ENCODE data around the gene KRTAP10-5.

The KRTAP10-5 gene

DNA sequence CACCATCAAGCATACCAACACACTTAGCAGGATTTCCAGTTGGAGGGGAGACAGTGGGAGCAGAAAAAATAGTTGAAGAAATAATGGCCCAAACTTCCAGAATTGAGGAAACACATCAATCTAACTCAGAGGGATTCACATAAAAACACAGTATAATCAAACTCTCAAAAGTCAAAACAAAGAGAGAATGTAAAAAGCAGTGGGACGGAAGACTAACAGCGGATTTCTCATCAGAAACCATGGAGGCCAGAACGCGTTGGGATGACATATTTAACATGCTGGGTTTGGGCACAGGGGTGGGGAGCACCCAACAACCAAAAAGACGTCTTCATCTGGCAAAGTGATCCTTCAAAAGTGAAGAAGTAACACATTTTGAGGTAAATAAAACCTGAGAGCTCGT, 39.5 kb upstream of the KRTAP10-5 start (continued):
- TF ChIP-seq, protein P1, sequence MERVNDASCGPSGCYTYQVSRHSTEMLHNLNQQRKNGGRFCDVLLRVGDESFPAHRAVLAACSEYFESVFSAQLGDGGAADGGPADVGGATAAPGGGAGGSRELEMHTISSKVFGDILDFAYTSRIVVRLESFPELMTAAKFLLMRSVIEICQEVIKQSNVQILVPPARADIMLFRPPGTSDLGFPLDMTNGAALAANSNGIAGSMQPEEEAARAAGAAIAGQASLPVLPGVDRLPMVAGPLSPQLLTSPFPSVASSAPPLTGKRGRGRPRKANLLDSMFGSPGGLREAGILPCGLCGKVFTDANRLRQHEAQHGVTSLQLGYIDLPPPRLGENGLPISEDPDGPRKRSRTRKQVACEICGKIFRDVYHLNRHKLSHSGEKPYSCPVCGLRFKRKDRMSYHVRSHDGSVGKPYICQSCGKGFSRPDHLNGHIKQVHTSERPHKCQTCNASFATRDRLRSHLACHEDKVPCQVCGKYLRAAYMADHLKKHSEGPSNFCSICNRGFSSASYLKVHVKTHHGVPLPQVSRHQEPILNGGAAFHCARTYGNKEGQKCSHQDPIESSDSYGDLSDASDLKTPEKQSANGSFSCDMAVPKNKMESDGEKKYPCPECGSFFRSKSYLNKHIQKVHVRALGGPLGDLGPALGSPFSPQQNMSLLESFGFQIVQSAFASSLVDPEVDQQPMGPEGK (CRISPR knock-in tag; IDR thresholded peaks at IDR 0.05; ENCODE audit: borderline replicate concordance): no peak
- TF ChIP-seq ISL1 (CRISPR knock-in tag; IDR thresholded peaks at IDR 0.05): no peak
- TF ChIP-seq CSDC2 (CRISPR knock-in tag; IDR thresholded peaks at IDR 0.05): no peak
- TF ChIP-seq ZNF70 (CRISPR knock-in tag; IDR thresholded peaks at IDR 0.05): no peak
- TF ChIP-seq SNAI2 (CRISPR knock-in tag; IDR thresholded peaks at IDR 0.05): no peak
- no peak for TF ChIP-seq PPARA (CRISPR knock-in tag; IDR thresholded peaks at IDR 0.05; ENCODE audit: borderline replicate concordance)
- no peak for TF ChIP-seq BACH2 (CRISPR knock-in tag; IDR thresholded peaks at IDR 0.05; ENCODE audit: borderline replicate concordance)

DNA sequence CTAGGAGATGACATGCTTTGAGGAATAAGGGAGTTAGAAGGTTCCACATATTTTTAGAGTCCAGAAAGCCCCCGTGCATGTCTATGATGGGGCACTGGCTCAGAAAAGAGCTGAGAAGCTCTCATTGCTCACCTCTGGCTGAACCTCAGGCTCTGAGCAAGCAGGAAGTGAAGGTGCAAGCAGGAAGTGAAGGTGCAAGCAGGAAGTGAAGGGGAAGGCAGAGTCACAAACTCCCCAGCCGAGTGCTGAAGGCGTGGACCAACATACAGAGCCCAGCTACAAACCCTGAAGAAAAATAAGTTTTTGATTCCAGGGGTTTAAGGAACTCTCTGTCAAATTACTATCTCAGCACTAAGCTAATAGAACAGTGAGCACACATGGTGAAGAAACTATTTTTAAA, 38.5 kb upstream of the KRTAP10-5 start:
- no peak for ATAC-seq
- TF ChIP-seq TOX (CRISPR knock-in tag; IDR thresholded peaks at IDR 0.05; ENCODE audit: borderline replicate concordance): no peak
- TF ChIP-seq BACH2 (CRISPR knock-in tag; IDR thresholded peaks at IDR 0.05; ENCODE audit: borderline replicate concordance): no peak
- no peak for TF ChIP-seq ZFP30 (CRISPR knock-in tag; IDR thresholded peaks at IDR 0.05)
- TF ChIP-seq ZNF565 (CRISPR knock-in tag; conservative IDR thresholded peaks at IDR 0.05; ENCODE audit: low read depth): no peak
- TF ChIP-seq ZC3H10 (CRISPR knock-in tag; IDR thresholded peaks at IDR 0.05): no peak
- TF ChIP-seq ZNF8 (CRISPR knock-in tag; IDR thresholded peaks at IDR 0.05): no peak
- no peak for TF ChIP-seq ESRRG (CRISPR knock-in tag; IDR thresholded peaks at IDR 0.05)
- no peak for TF ChIP-seq CSDC2 (CRISPR knock-in tag; IDR thresholded peaks at IDR 0.05)
- no peak for TF ChIP-seq ISL1 (CRISPR knock-in tag; IDR thresholded peaks at IDR 0.05)
- TF ChIP-seq OSR1 (CRISPR knock-in tag; IDR thresholded peaks at IDR 0.05): no peak
- TF ChIP-seq ZNF70 (CRISPR knock-in tag; IDR thresholded peaks at IDR 0.05): no peak
- TF ChIP-seq, protein P2, sequence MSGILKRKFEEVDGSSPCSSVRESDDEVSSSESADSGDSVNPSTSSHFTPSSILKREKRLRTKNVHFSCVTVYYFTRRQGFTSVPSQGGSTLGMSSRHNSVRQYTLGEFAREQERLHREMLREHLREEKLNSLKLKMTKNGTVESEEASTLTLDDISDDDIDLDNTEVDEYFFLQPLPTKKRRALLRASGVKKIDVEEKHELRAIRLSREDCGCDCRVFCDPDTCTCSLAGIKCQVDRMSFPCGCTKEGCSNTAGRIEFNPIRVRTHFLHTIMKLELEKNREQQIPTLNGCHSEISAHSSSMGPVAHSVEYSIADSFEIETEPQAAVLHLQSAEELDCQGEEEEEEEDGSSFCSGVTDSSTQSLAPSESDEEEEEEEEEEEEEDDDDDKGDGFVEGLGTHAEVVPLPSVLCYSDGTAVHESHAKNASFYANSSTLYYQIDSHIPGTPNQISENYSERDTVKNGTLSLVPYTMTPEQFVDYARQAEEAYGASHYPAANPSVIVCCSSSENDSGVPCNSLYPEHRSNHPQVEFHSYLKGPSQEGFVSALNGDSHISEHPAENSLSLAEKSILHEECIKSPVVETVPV (CRISPR knock-in tag; IDR thresholded peaks at IDR 0.05): no peak
- TF ChIP-seq, protein P3, sequence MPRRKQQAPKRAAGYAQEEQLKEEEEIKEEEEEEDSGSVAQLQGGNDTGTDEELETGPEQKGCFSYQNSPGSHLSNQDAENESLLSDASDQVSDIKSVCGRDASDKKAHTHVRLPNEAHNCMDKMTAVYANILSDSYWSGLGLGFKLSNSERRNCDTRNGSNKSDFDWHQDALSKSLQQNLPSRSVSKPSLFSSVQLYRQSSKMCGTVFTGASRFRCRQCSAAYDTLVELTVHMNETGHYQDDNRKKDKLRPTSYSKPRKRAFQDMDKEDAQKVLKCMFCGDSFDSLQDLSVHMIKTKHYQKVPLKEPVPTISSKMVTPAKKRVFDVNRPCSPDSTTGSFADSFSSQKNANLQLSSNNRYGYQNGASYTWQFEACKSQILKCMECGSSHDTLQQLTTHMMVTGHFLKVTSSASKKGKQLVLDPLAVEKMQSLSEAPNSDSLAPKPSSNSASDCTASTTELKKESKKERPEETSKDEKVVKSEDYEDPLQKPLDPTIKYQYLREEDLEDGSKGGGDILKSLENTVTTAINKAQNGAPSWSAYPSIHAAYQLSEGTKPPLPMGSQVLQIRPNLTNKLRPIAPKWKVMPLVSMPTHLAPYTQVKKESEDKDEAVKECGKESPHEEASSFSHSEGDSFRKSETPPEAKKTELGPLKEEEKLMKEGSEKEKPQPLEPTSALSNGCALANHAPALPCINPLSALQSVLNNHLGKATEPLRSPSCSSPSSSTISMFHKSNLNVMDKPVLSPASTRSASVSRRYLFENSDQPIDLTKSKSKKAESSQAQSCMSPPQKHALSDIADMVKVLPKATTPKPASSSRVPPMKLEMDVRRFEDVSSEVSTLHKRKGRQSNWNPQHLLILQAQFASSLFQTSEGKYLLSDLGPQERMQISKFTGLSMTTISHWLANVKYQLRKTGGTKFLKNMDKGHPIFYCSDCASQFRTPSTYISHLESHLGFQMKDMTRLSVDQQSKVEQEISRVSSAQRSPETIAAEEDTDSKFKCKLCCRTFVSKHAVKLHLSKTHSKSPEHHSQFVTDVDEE (CRISPR knock-in tag; IDR thresholded peaks at IDR 0.05): no peak
- TF ChIP-seq ZFP3 (CRISPR knock-in tag; IDR thresholded peaks at IDR 0.05): no peak
- no peak for TF ChIP-seq RARB (CRISPR knock-in tag; IDR thresholded peaks at IDR 0.05)
- no peak for TF ChIP-seq GLIS3 (CRISPR knock-in tag; IDR thresholded peaks at IDR 0.05)
- TF ChIP-seq SNAI2 (CRISPR knock-in tag; IDR thresholded peaks at IDR 0.05): no peak

DNA sequence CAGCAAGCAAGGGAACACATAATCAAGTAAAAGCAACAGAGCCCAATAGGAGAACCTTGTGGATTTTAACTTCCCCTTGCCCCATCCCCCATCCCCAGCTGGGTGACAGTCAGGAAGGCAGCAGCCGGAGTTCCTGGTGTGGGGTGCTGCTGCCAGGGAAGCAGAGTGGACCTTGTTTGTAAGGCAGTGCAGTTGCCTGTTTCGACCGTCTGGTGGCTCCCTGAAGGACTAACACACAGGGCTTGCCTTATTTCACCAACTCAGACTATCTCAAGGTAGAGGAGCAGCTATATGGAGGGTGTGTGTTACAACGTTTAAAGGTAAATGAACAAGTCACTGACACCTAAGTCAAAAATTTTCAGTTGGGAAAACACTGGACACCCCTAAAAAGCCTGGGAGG, 38.1 kb upstream of the KRTAP10-5 start:
- TF ChIP-seq GLIS3 (CRISPR knock-in tag; IDR thresholded peaks at IDR 0.05): no peak
- no peak for TF ChIP-seq ARNTL (CRISPR knock-in tag; IDR thresholded peaks at IDR 0.05; ENCODE audit: borderline replicate concordance, low read depth)
- no peak for TF ChIP-seq SNAI2 (CRISPR knock-in tag; IDR thresholded peaks at IDR 0.05)
- TF ChIP-seq, protein P3 (CRISPR knock-in tag; IDR thresholded peaks at IDR 0.05): no peak
- TF ChIP-seq ISL1 (CRISPR knock-in tag; IDR thresholded peaks at IDR 0.05): no peak
- no peak for TF ChIP-seq PPARA (CRISPR knock-in tag; IDR thresholded peaks at IDR 0.05; ENCODE audit: borderline replicate concordance)
- no peak for TF ChIP-seq ZNF70 (CRISPR knock-in tag; IDR thresholded peaks at IDR 0.05)
- TF ChIP-seq OSR1 (CRISPR knock-in tag; IDR thresholded peaks at IDR 0.05): no peak
- TF ChIP-seq TOX (CRISPR knock-in tag; IDR thresholded peaks at IDR 0.05; ENCODE audit: borderline replicate concordance): no peak
- TF ChIP-seq BACH2 (CRISPR knock-in tag; IDR thresholded peaks at IDR 0.05; ENCODE audit: borderline replicate concordance): no peak
- TF ChIP-seq, protein P4, sequence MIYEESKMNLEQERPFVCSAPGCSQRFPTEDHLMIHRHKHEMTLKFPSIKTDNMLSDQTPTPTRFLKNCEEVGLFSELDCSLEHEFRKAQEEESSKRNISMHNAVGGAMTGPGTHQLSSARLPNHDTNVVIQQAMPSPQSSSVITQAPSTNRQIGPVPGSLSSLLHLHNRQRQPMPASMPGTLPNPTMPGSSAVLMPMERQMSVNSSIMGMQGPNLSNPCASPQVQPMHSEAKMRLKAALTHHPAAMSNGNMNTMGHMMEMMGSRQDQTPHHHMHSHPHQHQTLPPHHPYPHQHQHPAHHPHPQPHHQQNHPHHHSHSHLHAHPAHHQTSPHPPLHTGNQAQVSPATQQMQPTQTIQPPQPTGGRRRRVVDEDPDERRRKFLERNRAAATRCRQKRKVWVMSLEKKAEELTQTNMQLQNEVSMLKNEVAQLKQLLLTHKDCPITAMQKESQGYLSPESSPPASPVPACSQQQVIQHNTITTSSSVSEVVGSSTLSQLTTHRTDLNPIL (CRISPR knock-in tag; IDR thresholded peaks at IDR 0.05; ENCODE audit: low read depth): no peak
- no peak for TF ChIP-seq ZC3H10 (CRISPR knock-in tag; IDR thresholded peaks at IDR 0.05)
- ATAC-seq: peak; percentile 51; the same call in 1 of the 3 replicates
